Naive thymus-derived CD8-positive, alpha-beta T cell (primary cell): ENCODE measurements around the gene BRCA1. TPM values are rescaled to one million over a fixed set of nuclear protein-coding genes. Genes with fewer than 3 reads are reported as not detected.

Experiments
- ATAC-seq, 2 donors: fragments of 150-1000 bp; cut with Tn5 transposase in 1 of 2; sonication (Bioruptor Pico), chemical (Tn5 transposase) in 1 of 2; 1 replicate in 1 of 2; 2 replicates in 1 of 2; pipeline ENCODE4 v1.10.0; 2021; ENCODE audit warnings: mild to moderate bottlenecking in 2 of 2, moderate library complexity in 2 of 2
- POLR2A ChIA-PET: fragments of 350-600 bp; sonication (Branson Sonifier 250); formaldehyde crosslinking; loops from one replicate; lab custom pipeline; 2021; ENCODE audit warnings: antibody characterized with exemption; lab: Charles Lee
- DNase-seq, 10 donors: peaks; one replicate each; pipeline versions ENCODE4 v3.0.0 to v3.0.0-alpha.2; 2020 to 2022
- H3K27ac Mint-ChIP-seq, 10 donors: one replicate each; pipeline ENCODE4 v1.8.0; 2020 to 2022; ENCODE audit warnings: mild to moderate bottlenecking in 10 of 10, mixed read lengths in 10 of 10, moderate library complexity in 4 of 10, inconsistent platforms in 1 of 10
- H3K27me3 Mint-ChIP-seq, 5 donors: one replicate each; pipeline ENCODE4 v1.8.0; 2021 to 2022; ENCODE audit warnings: mixed read lengths in 5 of 5
- H3K36me3 Mint-ChIP-seq, 3 donors: one replicate each; pipeline ENCODE4 v1.8.0; 2020 to 2022; ENCODE audit warnings: mixed read lengths in 3 of 3, mild to moderate bottlenecking in 2 of 3, inconsistent platforms in 1 of 3
- H3K4me1 Mint-ChIP-seq, 4 donors: one replicate each; pipeline ENCODE4 v1.8.0; 2021 to 2022; ENCODE audit warnings: mixed read lengths in 4 of 4
- H3K4me3 Mint-ChIP-seq, 10 donors: one replicate each; pipeline ENCODE4 v1.8.0; 2020 to 2022; ENCODE audit warnings: mild to moderate bottlenecking in 10 of 10, mixed read lengths in 10 of 10, moderate library complexity in 6 of 10, inconsistent platforms in 1 of 10
- H3K9me3 Mint-ChIP-seq, 9 donors: one replicate each; pipeline ENCODE4 v1.8.0; 2020 to 2022; ENCODE audit warnings: mixed read lengths in 9 of 9, mild to moderate bottlenecking in 3 of 9, inconsistent platforms in 1 of 9, moderate library complexity in 1 of 9
- polyA plus RNA-seq, 3 donors: library from polyadenylated mRNA; unstranded; fragments of 300-500 nt; fragmentation: Illumina TruSeq; gene quantifications; one replicate each; pipeline ENCODE4 v1.2.3, GENCODE V29; 2021
- total RNA-seq, 8 experiments: library from RNA in 2 of 8; stranded (reverse) in 2 of 8; gene quantifications; one replicate each; pipeline ENCODE4 v1.2.3 and lab custom pipeline; 2021 to 2026

BRCA1 gene
- total and polyA plus RNA-seq, 5 experiments from 2014 or later = 0.35 to 6.2 (median 1.8) TPM

GRCh38 chr17:43025766-43026537 lies 99.2 kb downstream of the BRCA1 start:
- H3K27ac Mint-ChIP-seq = peak overlapping the region in 4 of 10 donors; percentile 32 to 96 (median 74)
- H3K9me3 Mint-ChIP-seq = no peaks in the 10 kb centered on the region
- H3K4me3 Mint-ChIP-seq = peak overlapping the region in 9 of 10 donors; percentile 18 to 88 (median 80)
- ATAC-seq (no peak), DNase-seq (no peak)
- peaks cover 13 to 25% (median 17%) of the 10 kb centered on the region in 4 donors for H3K4me1 Mint-ChIP-seq
- POLR2A ChIA-PET = interaction anchor here (2.7 kb wide), 1 partner anchor 335 kb away, joined by 12 read pairs; no protein-coding TSS in a partner anchor
- no peaks in the 10 kb centered on the region for H3K27me3 Mint-ChIP-seq
- H3K36me3 Mint-ChIP-seq = no peaks in the 10 kb centered on the region

GRCh38 chr17:43025290-43025657 lies 99.9 kb downstream of the BRCA1 start:
- Mint-ChIP-seq H3K4me3 (peak overlapping the region; percentile 65 to 88 (median 80)), H3K27me3 (no peaks in the 10 kb centered on the region)
- ATAC-seq = peak in 1 of 2 donors; percentile 6

GRCh38 chr17:43024407-43025289 lies 100.5 kb downstream of the BRCA1 start, which contains the start of gene RND2:
Gene RND2, plus strand, starts transcription at chr17:43025231. Its CDS starts 117 bp downstream, at chr17:43025348.
- H3K9me3 Mint-ChIP-seq = no peaks in the 10 kb centered on the region
- ATAC-seq = peak; percentile 66

More at GRCh38 chr17:43025290-43025657, 99.9 kb downstream of the BRCA1 start:
- Mint-ChIP-seq H3K9me3 (no peaks in the 10 kb centered on the region), H3K27ac (peak overlapping the region in 6 of 10 donors; percentile 32 to 96 (median 74)), H3K4me1 (peaks cover 16 to 32% (median 21%) of the 10 kb centered on the region in 4 donors), H3K36me3 (no peaks in the 10 kb centered on the region)
- POLR2A ChIA-PET = interaction anchor here (0.8 to 2.7 kb wide), 2 partner anchors 101 to 335 kb away, joined by 3 to 12 read pairs; no protein-coding TSS in a partner anchor
- DNase-seq = no peak

GRCh38 chr17:43021741-43022512 lies 103.2 kb downstream of the BRCA1 start, which contains the start of gene VAT1:
Gene VAT1, minus strand, starts transcription at chr17:43022385. Its CDS starts 63 bp downstream, at chr17:43022322.
- POLR2A ChIA-PET = interaction anchor here (0.6 to 3.8 kb wide), 9 partner anchors 10 to 346 kb away, joined by 3 to 29 read pairs (median 5); partner anchors contain the start of genes IFI35 and RPL27
- H3K9me3 Mint-ChIP-seq = no peaks in the 10 kb centered on the region
- peak; percentile 46 to 54 for ATAC-seq
- peak within 1 kb of the TSS; percentile 31 to 88 (median 82) for H3K27ac Mint-ChIP-seq
- no peaks in the 10 kb centered on the region for H3K27me3 Mint-ChIP-seq
- peak within 1 kb of the TSS; percentile 85 to 93 (median 89) for H3K4me3 Mint-ChIP-seq
- H3K36me3 Mint-ChIP-seq = no peaks in the 10 kb centered on the region
- H3K4me1 Mint-ChIP-seq = peaks cover 26 to 56% (median 41%) of the 10 kb centered on the region in 4 donors
- DNase-seq = peak in 9 of 10 donors; percentile 40 to 70 (median 56)

More at GRCh38 chr17:43024407-43025289, 100.5 kb downstream of the BRCA1 start, which contains the start of gene RND2:
- Mint-ChIP-seq H3K4me3 (peak within 1 kb of the TSS; percentile 84 to 95 (median 92)), H3K4me1 (peaks cover 18 to 38% (median 27%) of the 10 kb centered on the region in 4 donors), H3K27me3 (no peaks in the 10 kb centered on the region), H3K36me3 (no peaks in the 10 kb centered on the region), H3K27ac (peak within 1 kb of the TSS; percentile 85 to 96 (median 94))
- POLR2A ChIA-PET = interaction anchor here (0.5 to 3.8 kb wide), 14 partner anchors 12 to 344 kb away, joined by 3 to 29 read pairs (median 4); partner anchors contain the start of genes IFI35, NBR1, RPL27 and TMEM106A
- DNase-seq = peak; percentile 72 to 93 (median 78)

- Mint-ChIP-seq H3K4me1 (peaks cover 26 to 56% (median 41%) of the 10 kb centered on the region in 4 donors), H3K4me3 (peak overlapping the region; percentile 85 to 93 (median 89)), H3K27ac (peak overlapping the region in 9 of 10 donors; percentile 60 to 88 (median 82)), H3K27me3 (no peaks in the 10 kb centered on the region), H3K9me3 (no peaks in the 10 kb centered on the region), H3K36me3 (no peaks in the 10 kb centered on the region)
- peak in 1 of 2 donors; percentile 13 for ATAC-seq
- POLR2A ChIA-PET = interaction anchor here (0.5 to 3.8 kb wide), 13 partner anchors 9 to 1795 kb away, joined by 3 to 29 read pairs (median 4); partner anchors contain the start of genes IFI35 and RPL27
- peak in 9 of 10 donors; percentile 15 to 72 (median 32) for DNase-seq
These were observed 104.1 kb downstream of the BRCA1 start for GRCh38 chr17:43020789-43021740.

- DNase-seq (peak in 1 of 10 donors; percentile 50), ATAC-seq (no peak)
- Mint-ChIP-seq H3K36me3 (no peaks in the 10 kb centered on the region), H3K27ac (peak overlapping the region in 8 of 10 donors; percentile 10 to 87 (median 72)), H3K9me3 (no peaks in the 10 kb centered on the region), H3K4me1 (peaks cover 24 to 51% (median 40%) of the 10 kb centered on the region in 4 donors), H3K27me3 (no peaks in the 10 kb centered on the region), H3K4me3 (peak overlapping the region; percentile 31 to 89 (median 71))
- POLR2A ChIA-PET = interaction anchor here (0.7 to 3.7 kb wide), 5 partner anchors 8 to 319 kb away, joined by 3 to 12 read pairs (median 5); partner anchors contain the start of genes IFI35 and RPL27
These were observed 105.0 kb downstream of the BRCA1 start for GRCh38 chr17:43020030-43020621.

- POLR2A ChIA-PET = interaction anchor here (0.9 to 3.7 kb wide), 5 partner anchors 9 to 21 kb away, joined by 3 to 12 read pairs (median 3); partner anchors contain the start of genes IFI35 and RPL27
- H3K9me3 Mint-ChIP-seq = no peaks in the 10 kb centered on the region
- peaks cover 0 to 5% (median 0%) of the 10 kb centered on the region in 3 donors for H3K36me3 Mint-ChIP-seq
- ATAC-seq (no peak), DNase-seq (no peak)
- H3K27ac Mint-ChIP-seq = peak overlapping the region in 8 of 10 donors; percentile 58 to 87 (median 74)
- H3K27me3 Mint-ChIP-seq = no peaks in the 10 kb centered on the region
- peaks cover 21 to 50% (median 35%) of the 10 kb centered on the region in 4 donors for H3K4me1 Mint-ChIP-seq
- peak overlapping the region in 9 of 10 donors; percentile 18 to 87 (median 66) for H3K4me3 Mint-ChIP-seq
These were observed 105.7 kb downstream of the BRCA1 start for GRCh38 chr17:43019418-43019817.

GRCh38 chr17:43018932-43019331 lies 106.2 kb downstream of the BRCA1 start:
- peaks cover 19 to 47% (median 31%) of the 10 kb centered on the region in 4 donors for H3K4me1 Mint-ChIP-seq
- peak overlapping the region in 7 of 10 donors; percentile 3 to 84 (median 67) for H3K27ac Mint-ChIP-seq
- no peaks in the 10 kb centered on the region for H3K9me3 Mint-ChIP-seq
- peaks cover 0 to 10% (median 0%) of the 10 kb centered on the region in 3 donors for H3K36me3 Mint-ChIP-seq
- ATAC-seq = peak; percentile 11 to 38
- no peak overlapping the region for H3K4me3 Mint-ChIP-seq
- POLR2A ChIA-PET = interaction anchor here (0.6 to 3.7 kb wide), 6 partner anchors 8 to 37 kb away, joined by 3 to 12 read pairs (median 3); partner anchors contain the start of genes IFI35 and RPL27
- DNase-seq = peak in 2 of 10 donors; percentile 20 to 23
- no peaks in the 10 kb centered on the region for H3K27me3 Mint-ChIP-seq

- peak; percentile 38 to 60 for ATAC-seq
- DNase-seq = peak in 7 of 10 donors; percentile 17 to 70 (median 45)
- POLR2A ChIA-PET = interaction anchor here (0.6 to 3.7 kb wide), 4 partner anchors 13 to 37 kb away, joined by 3 to 12 read pairs (median 4); partner anchors contain the start of gene RPL27
- H3K27me3 Mint-ChIP-seq = no peaks in the 10 kb centered on the region
- H3K27ac Mint-ChIP-seq = peak overlapping the region; percentile 58 to 89 (median 79)
- H3K4me1 Mint-ChIP-seq = peaks cover 19 to 50% (median 31%) of the 10 kb centered on the region in 4 donors
- no peaks in the 10 kb centered on the region for H3K9me3 Mint-ChIP-seq
- H3K4me3 Mint-ChIP-seq = peak overlapping the region in 2 of 10 donors; percentile 10 to 34
- H3K36me3 Mint-ChIP-seq = peaks cover 0 to 17% (median 3%) of the 10 kb centered on the region in 3 donors
These were observed 106.9 kb downstream of the BRCA1 start for GRCh38 chr17:43018008-43018853.
